WERI-Rb-1 (cell line): ENCODE measurements around the gene OR1I1.

Experiments used
- DNase-seq: peaks from one replicate; pipeline ENCODE4 v3.0.0-alpha.2; 2020
- H3K27ac ChIP-seq: fragments of 250-450 bp; sonication (Bioruptor Pico); 2 replicates; pipeline ENCODE4 v1.5.1; 2020; ENCODE audit warnings: mild to moderate bottlenecking, moderate library complexity
- H3K27me3 ChIP-seq: fragments of 250-450 bp; sonication (Bioruptor Pico); 2 replicates; pipeline ENCODE4 v1.5.1; 2021; ENCODE audit warnings: mild to moderate bottlenecking, low read depth, moderate library complexity; ENCODE audit not compliant: insufficient read depth, severe bottlenecking
- H3K36me3 ChIP-seq: fragments of 250-450 bp; sonication (Bioruptor Pico); 2 replicates; pipeline ENCODE4 v1.5.1; 2020; ENCODE audit warnings: mild to moderate bottlenecking, moderate library complexity
- H3K4me3 ChIP-seq: 2 replicates; pipeline ENCODE4 v1.5.1; 2011; ENCODE audit warnings: low read depth, mild to moderate bottlenecking, control low read depth, low read length
- H3K9me3 ChIP-seq: fragments of 250-450 bp; sonication (Bioruptor Pico); 2 replicates; pipeline ENCODE4 v1.5.1; 2021; ENCODE audit warnings: mild to moderate bottlenecking, moderate library complexity; ENCODE audit not compliant: severe bottlenecking
- TF ChIP-seq, protein P1 (sequence below): IDR thresholded peaks from 2 replicates; pipeline ENCODE4 v1.5.1; 2011; ENCODE audit warnings: low read depth, mild to moderate bottlenecking, control low read depth, inconsistent platforms, low read length

The OR1I1 gene

DNA sequence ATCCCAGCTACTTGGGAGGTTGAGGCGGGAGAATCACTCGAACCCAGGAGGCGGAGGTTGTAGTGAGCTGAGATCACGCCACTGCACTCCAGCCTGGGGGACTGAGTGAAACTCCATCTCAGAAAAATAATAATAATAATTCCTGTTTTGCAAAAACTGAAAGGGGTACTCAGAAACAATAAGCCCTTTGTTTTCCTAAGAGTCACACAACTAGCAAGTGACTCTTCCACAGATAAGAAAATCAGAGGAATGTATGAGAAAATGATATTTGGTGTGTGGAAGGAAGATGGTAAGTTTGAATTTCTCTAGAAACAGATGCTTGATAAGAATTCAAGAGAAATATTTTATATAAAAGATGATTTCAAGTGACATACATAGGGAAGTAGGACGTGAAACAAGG is 60.3 kb downstream of the OR1I1 start:
- no peak overlapping the region for H3K27ac ChIP-seq
- H3K4me3 ChIP-seq = no peak overlapping the region
- no peak for DNase-seq
- H3K27me3 ChIP-seq = peaks cover 61% of the 10 kb centered on the region
- TF ChIP-seq, protein P1, sequence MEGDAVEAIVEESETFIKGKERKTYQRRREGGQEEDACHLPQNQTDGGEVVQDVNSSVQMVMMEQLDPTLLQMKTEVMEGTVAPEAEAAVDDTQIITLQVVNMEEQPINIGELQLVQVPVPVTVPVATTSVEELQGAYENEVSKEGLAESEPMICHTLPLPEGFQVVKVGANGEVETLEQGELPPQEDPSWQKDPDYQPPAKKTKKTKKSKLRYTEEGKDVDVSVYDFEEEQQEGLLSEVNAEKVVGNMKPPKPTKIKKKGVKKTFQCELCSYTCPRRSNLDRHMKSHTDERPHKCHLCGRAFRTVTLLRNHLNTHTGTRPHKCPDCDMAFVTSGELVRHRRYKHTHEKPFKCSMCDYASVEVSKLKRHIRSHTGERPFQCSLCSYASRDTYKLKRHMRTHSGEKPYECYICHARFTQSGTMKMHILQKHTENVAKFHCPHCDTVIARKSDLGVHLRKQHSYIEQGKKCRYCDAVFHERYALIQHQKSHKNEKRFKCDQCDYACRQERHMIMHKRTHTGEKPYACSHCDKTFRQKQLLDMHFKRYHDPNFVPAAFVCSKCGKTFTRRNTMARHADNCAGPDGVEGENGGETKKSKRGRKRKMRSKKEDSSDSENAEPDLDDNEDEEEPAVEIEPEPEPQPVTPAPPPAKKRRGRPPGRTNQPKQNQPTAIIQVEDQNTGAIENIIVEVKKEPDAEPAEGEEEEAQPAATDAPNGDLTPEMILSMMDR = no peak
- no peaks in the 10 kb centered on the region for H3K36me3 ChIP-seq
- H3K9me3 ChIP-seq = peaks cover 15% of the 10 kb centered on the region
